ENCODE results near the gene NT5DC2.

The NT5DC2 gene

GRCh38 chr3:52533623-52534280 lies at the start of gene NT5DC2:
TSS of gene NT5DC2 (minus strand) at chr3:52533857. CDS start at chr3:52533737, 120 bp downstream.
- H3K4me3 ChIP-seq (ENCODE audit: low read depth, low read length) = peak within 1 kb of the TSS; percentile 82
- no peak for TF ChIP-seq MAX (IDR thresholded peaks at IDR 0.05; ENCODE audit: low read depth, low read length)
- no peak for TF ChIP-seq MYC (IDR thresholded peaks at IDR 0.05; ENCODE audit: low read depth, low read length)
- TF ChIP-seq CTCF (IDR thresholded peaks at IDR 0.05; ENCODE audit: low read depth, low read length) = no peak
- no peak for TF ChIP-seq POLR2A (IDR thresholded peaks at IDR 0.05; ENCODE audit: extremely low read depth, insufficient read length)
- peak; percentile 87 for DNase-seq (ENCODE audit: low read depth)

- no peak for DNase-seq (ENCODE audit: low read depth)
- no peak for TF ChIP-seq MYC (IDR thresholded peaks at IDR 0.05; ENCODE audit: low read depth, low read length)
- TF ChIP-seq POLR2A (IDR thresholded peaks at IDR 0.05; ENCODE audit: extremely low read depth, insufficient read length) = no peak
- no peak for TF ChIP-seq CTCF (IDR thresholded peaks at IDR 0.05; ENCODE audit: low read depth, low read length)
- TF ChIP-seq MAX (IDR thresholded peaks at IDR 0.05; ENCODE audit: low read depth, low read length) = no peak
- H3K4me3 ChIP-seq (ENCODE audit: low read depth, low read length) = no peak overlapping the region
Observed at GRCh38 chr3:52574056-52574965, 40.7 kb upstream of the NT5DC2 start.

- no peak overlapping the region for H3K4me3 ChIP-seq (ENCODE audit: low read depth, low read length)
- TF ChIP-seq MAX (IDR thresholded peaks at IDR 0.05; ENCODE audit: low read depth, low read length) (no peak), MYC (IDR thresholded peaks at IDR 0.05; ENCODE audit: low read depth, low read length) (no peak), CTCF (IDR thresholded peaks at IDR 0.05; ENCODE audit: low read depth, low read length) (no peak), POLR2A (IDR thresholded peaks at IDR 0.05; ENCODE audit: extremely low read depth, insufficient read length) (no peak)
- no peak for DNase-seq (ENCODE audit: low read depth)
Observed at GRCh38 chr3:52572221-52572620, 38.6 kb upstream of the NT5DC2 start.

GRCh38 chr3:52570076-52570475 lies 36.4 kb upstream of the NT5DC2 start:
- no peak overlapping the region for H3K4me3 ChIP-seq (ENCODE audit: low read depth, low read length)
- DNase-seq (ENCODE audit: low read depth) = no peak
- TF ChIP-seq CTCF (IDR thresholded peaks at IDR 0.05; ENCODE audit: low read depth, low read length) (no peak), MAX (IDR thresholded peaks at IDR 0.05; ENCODE audit: low read depth, low read length) (no peak), POLR2A (IDR thresholded peaks at IDR 0.05; ENCODE audit: extremely low read depth, insufficient read length) (no peak), MYC (IDR thresholded peaks at IDR 0.05; ENCODE audit: low read depth, low read length) (no peak)

- TF ChIP-seq CTCF (IDR thresholded peaks at IDR 0.05; ENCODE audit: low read depth, low read length) = no peak
- no peak for TF ChIP-seq POLR2A (IDR thresholded peaks at IDR 0.05; ENCODE audit: extremely low read depth, insufficient read length)
- TF ChIP-seq MYC (IDR thresholded peaks at IDR 0.05; ENCODE audit: low read depth, low read length) = no peak
- TF ChIP-seq MAX (IDR thresholded peaks at IDR 0.05; ENCODE audit: low read depth, low read length) = no peak
- H3K4me3 ChIP-seq (ENCODE audit: low read depth, low read length) = no peak overlapping the region
- DNase-seq (ENCODE audit: low read depth) = no peak
Observed at GRCh38 chr3:52568069-52568468, 34.4 kb upstream of the NT5DC2 start.
